ENCODE results near the gene SPATA2L. TPM values are rescaled to one million over a fixed set of nuclear protein-coding genes. Genes with fewer than 3 reads are reported as not detected.
A peak's percentile ranks its signal among the peaks of the same experiment; 100 is the strongest.

SPATA2L gene
- total and polyA plus RNA-seq, 2 of the 13 experiments (the other 11 are each of a cell fraction or from before 2014, with no cell fraction given) = 9.1 to 20.7 TPM

- TF ChIP-seq ZNF687 (CRISPR knock-in tag; IDR thresholded peaks at IDR 0.05) = peak; percentile 36
- no peak for TF ChIP-seq KLF16 (CRISPR knock-in tag; IDR thresholded peaks at IDR 0.05)
- no peak for TF ChIP-seq BORCS8-MEF2B (CRISPR knock-in tag; IDR thresholded peaks at IDR 0.05)
- TF ChIP-seq NFIC (IDR thresholded peaks at IDR 0.05; ENCODE audit: low read length) = no peak
- TF ChIP-seq U2AF1 (optimal IDR thresholded peaks at IDR 0.05; ENCODE audit: low read depth, low read length) = no peak
- peak; percentile 24; the same call in 1 of the 2 replicates for TF ChIP-seq SALL1 (CRISPR knock-in tag; IDR thresholded peaks at IDR 0.05)
- TF ChIP-seq JARID2 (CRISPR knock-in tag; IDR thresholded peaks at IDR 0.05; ENCODE audit: insufficient replicate concordance) = peak; percentile 37
- TF ChIP-seq SP4 (CRISPR knock-in tag; IDR thresholded peaks at IDR 0.05) = no peak
- TF ChIP-seq MED8 (CRISPR knock-in tag; IDR thresholded peaks at IDR 0.05; ENCODE audit: insufficient replicate concordance) = no peak
Measured at GRCh38 chr16:89689142-89689541, 12.4 kb downstream of the SPATA2L start (continued).

GRCh38 chr16:89688395-89688794 is 13.1 kb downstream of the SPATA2L start:
- intact Hi-C loops (cut with micrococcal nuclease; ENCODE audit: unreplicated experiment) = no loop called here
- Histone ChIP-seq H2AFZ (ENCODE audit: low read length) (no peak overlapping the region), H3K9me3 (ENCODE audit: low read length) (peaks cover 15% of the 10 kb centered on the region), H4K20me1 (ENCODE audit: insufficient read depth, low read length) (no peaks in the 10 kb centered on the region), H3K4me2 (ENCODE audit: low read depth, low read length) (peak overlapping the region; percentile 0; the same call in 1 of the 2 replicates), H3K4me1 (ENCODE audit: insufficient read depth, low read length) (peaks cover 73% of the 10 kb centered on the region), H3K36me3 (replicated peaks in 1 of 2; ENCODE audit: control insufficient read depth in 1 of 2, insufficient read depth in 2 of 2, low read length in 2 of 2) (no peaks in the 10 kb centered on the region), H3K79me2 (ENCODE audit: insufficient read depth, low read length) (no peaks in the 10 kb centered on the region), H3K27ac (ENCODE audit: extremely low read length, insufficient read depth, low read length) (peak overlapping the region; percentile 89), H3K4me3 (replicated peaks in 1 of 3; ENCODE audit: insufficient read depth in 1 of 3, low read depth in 2 of 3, low read length in 3 of 3) (no peak overlapping the region), H3K27me3 (ENCODE audit: control insufficient read depth in 1 of 2, insufficient read depth in 2 of 2, low read length in 2 of 2) (no peaks in the 10 kb centered on the region), H3K9ac (ENCODE audit: insufficient read depth, low read depth, low read length) (peak overlapping the region; percentile 8; the same call in 1 of the 2 replicates)
- FAIRE-seq (peak; percentile 40), DNase-seq (ENCODE audit: low spot score) (no peak), ATAC-seq (no peak)
- WGBS (ENCODE audit: low lambda C conversion rate) = 75% methylated on average over 5 of the region's 5 CpGs
- CTCF ChIA-PET (ENCODE audit: low intra/inter-chr PET ratio, low total read pairs) = no interaction called here
- BruUV-seq (replicated peaks) = no TSS peak
- in situ Hi-C loops (cut with HindIII; ENCODE audit: extremely low pct_ligation_motif_present, low pct_unique_long_range_greater_than_20kb) = no loop called here
- POLR2A ChIA-PET = interaction anchor here (0.6 to 3.2 kb wide), 3 partner anchors 12 to 498 kb away, joined by 3 to 20 read pairs (median 13); partner anchors contain the start of genes CHMP1A and SPATA33
- no peak for TF ChIP-seq NR2F6 (IDR thresholded peaks at IDR 0.05)
- peak; percentile 14; the same call in 1 of the 2 replicates for TF ChIP-seq NR2F6 (CRISPR knock-in tag; IDR thresholded peaks at IDR 0.05)
- TF ChIP-seq HDAC2 (CRISPR knock-in tag; IDR thresholded peaks at IDR 0.05) = peak; percentile 15; the same call in 1 of the 2 replicates
- no peak for TF ChIP-seq ZNF552 (CRISPR knock-in tag; IDR thresholded peaks at IDR 0.05; ENCODE audit: borderline replicate concordance)
- 0 out of 2 replicates have a peak, but pooled peaks have one; percentile 52 for TF ChIP-seq LRRFIP1 (CRISPR knock-in tag; conservative IDR thresholded peaks at IDR 0.05)
- TF ChIP-seq KDM1A (CRISPR knock-in tag; IDR thresholded peaks at IDR 0.05) = 0 out of 2 replicates have a peak, but pooled peaks have one; percentile 43
- TF ChIP-seq NCOA2 (CRISPR knock-in tag; IDR thresholded peaks at IDR 0.05) = peak; percentile 31; the same call in 1 of the 2 replicates
- TF ChIP-seq ZNF362 (CRISPR knock-in tag; IDR thresholded peaks at IDR 0.05; ENCODE audit: borderline replicate concordance) = no peak
